Keratinocyte (primary cell): Measurements from ENCODE around the gene WBP1L.

Experiments used
- CTCF ChIP-seq, 3 experiments: IDR thresholded peaks in 1 of 3; conservative IDR thresholded peaks in 1 of 3; optimal IDR thresholded peaks in 1 of 3; 2 replicates in 2 of 3; 3 replicates in 1 of 3; pipeline versions ENCODE3 to v1.5.1; 2011; ENCODE audit warnings: low read length in 3 of 3, mild to moderate bottlenecking in 3 of 3, moderate library complexity in 2 of 3, control low read depth in 1 of 3, inconsistent platforms in 1 of 3; ENCODE audit not compliant: insufficient read depth in 2 of 3; ENCODE audit errors: extremely low read depth in 1 of 3
- EZH2 ChIP-seq: IDR thresholded peaks from one replicate; pipeline ENCODE4 v1.6.1; 2012; ENCODE audit warnings: inconsistent platforms, mild to moderate bottlenecking, low read length, moderate library complexity

GRCh38 chr10:102720337-102720736 lies 23.4 kb upstream of the WBP1L start:
- TF ChIP-seq CTCF (optimal IDR thresholded peaks at IDR 0.05 in 1 of 3, IDR thresholded peaks at IDR 0.05 in 1 of 3, conservative IDR thresholded peaks at IDR 0.05 in 1 of 3; ENCODE audit: extremely low read depth in 1 of 3, insufficient read depth in 2 of 3, low read length in 3 of 3) (no peak), EZH2 (no peak)
